GM23248 (cell line): ENCODE measurements around the gene IL17REL. TPM values are rescaled to one million over a fixed set of nuclear protein-coding genes. Genes with fewer than 3 reads are reported as not detected.

Experiments used
- DNase-seq: peaks from one replicate; pipeline ENCODE4 v3.0.0-alpha.2; 2015
- H2AFZ ChIP-seq: fragments of 200-600 bp; sonication (generic); 2 replicates; pipeline ENCODE4 v1.6.1; 2016; ENCODE audit warnings: antibody characterized with exemption
- H3F3A ChIP-seq: fragments of 200-600 bp; sonication (generic); 2 replicates; pipeline ENCODE4 v1.6.1; 2016; ENCODE audit warnings: mild to moderate bottlenecking, antibody characterized with exemption, mixed run types; ENCODE audit not compliant: insufficient read depth
- H3K27ac ChIP-seq: fragments of 200-600 bp; sonication (generic); 2 replicates; pipeline ENCODE4 v1.5.1; 2016; ENCODE audit warnings: mild to moderate bottlenecking
- H3K27me3 ChIP-seq: fragments of 200-600 bp; sonication (generic); replicated peaks from 2 replicates; pipeline ENCODE4 v1.6.1; 2016; ENCODE audit warnings: mild to moderate bottlenecking; ENCODE audit not compliant: insufficient read depth
- H3K36me3 ChIP-seq: fragments of 200-600 bp; sonication (generic); 2 replicates; pipeline ENCODE4 v1.6.1; 2016; ENCODE audit warnings: low read depth, mild to moderate bottlenecking
- H3K4me1 ChIP-seq: fragments of 200-600 bp; sonication (generic); 2 replicates; pipeline ENCODE4 v1.6.1; 2016; ENCODE audit warnings: mild to moderate bottlenecking; ENCODE audit not compliant: insufficient read depth
- H3K4me2 ChIP-seq: fragments of 200-600 bp; sonication (generic); one replicate; pipeline ENCODE4 v1.6.1; 2016; ENCODE audit warnings: mild to moderate bottlenecking; ENCODE audit not compliant: unreplicated experiment
- H3K4me3 ChIP-seq: fragments of 200-600 bp; sonication (generic); 2 replicates; pipeline ENCODE4 v1.5.1; 2016; ENCODE audit warnings: mild to moderate bottlenecking
- H3K79me2 ChIP-seq: fragments of 200-600 bp; sonication (generic); 2 replicates; pipeline ENCODE4 v1.6.1; 2016; ENCODE audit warnings: mild to moderate bottlenecking; ENCODE audit not compliant: insufficient read depth
- H3K9ac ChIP-seq: fragments of 200-600 bp; sonication (generic); 2 replicates; pipeline ENCODE4 v1.6.1; 2016; ENCODE audit warnings: mild to moderate bottlenecking
- H3K9me2 ChIP-seq: fragments of 200-600 bp; sonication (generic); 2 replicates; pipeline ENCODE4 v1.6.1; 2016; ENCODE audit warnings: mixed run types, mild to moderate bottlenecking, moderate library complexity; ENCODE audit not compliant: insufficient read depth
- H3K9me3 ChIP-seq: fragments of 200-600 bp; sonication (generic); one replicate; pipeline ENCODE4 v1.6.1; 2017; ENCODE audit warnings: low read depth
- H4K20me1 ChIP-seq: fragments of 200-600 bp; sonication (generic); 2 replicates; pipeline ENCODE4 v1.6.0; 2016; ENCODE audit not compliant: insufficient read depth
- EZH2 ChIP-seq: fragments of 200-600 bp; sonication (generic); IDR thresholded peaks from 2 replicates; pipeline ENCODE4 v1.6.1; 2018; ENCODE audit warnings: antibody characterized with exemption, mild to moderate bottlenecking; ENCODE audit not compliant: insufficient read depth, poor library complexity, severe bottlenecking
- EZH2phosphoT487 ChIP-seq: fragments of 200-600 bp; sonication (generic); IDR thresholded peaks from 2 replicates; pipeline ENCODE4 v1.6.1; 2018; ENCODE audit warnings: antibody characterized with exemption, moderate library complexity, mild to moderate bottlenecking, low read depth; ENCODE audit not compliant: insufficient read depth
- WGBS, 2 experiments: methylation state at CpG; one replicate each; pipeline ENCODE4 v1.1.6; 2015 to 2017; ENCODE audit warnings: low lambda C conversion rate in 2 of 2, low coverage in 1 of 2; ENCODE audit errors: missing lambda C conversion rate in 2 of 2; 5-methylcytosine and 5-hydroxymethylcytosine counted together
- in situ Hi-C: fragments of 300-500 bp; cut with MboI; formaldehyde crosslinking; loops from 2 replicates; pipeline ENCODE4 v1.15.0; 2020
- polyA plus RNA-seq: library from polyadenylated mRNA; unstranded; fragments of >200 nt; fragmentation: Nextera tagmentation; extraction: Ambion mirVana; gene quantifications from 2 replicates; pipeline ENCODE4 v1.2.1, GENCODE V29; 2016
- total RNA-seq: library from RNA; depleted of rRNA; stranded (reverse); fragments of >200 nt; shearing (Covaris generic); gene quantifications from 2 replicates; pipeline ENCODE4 v1.2.3, GENCODE V29; 2014

Gene IL17REL
- total and polyA plus RNA-seq, 2 experiments from 2014 or later: not detected

DNA sequence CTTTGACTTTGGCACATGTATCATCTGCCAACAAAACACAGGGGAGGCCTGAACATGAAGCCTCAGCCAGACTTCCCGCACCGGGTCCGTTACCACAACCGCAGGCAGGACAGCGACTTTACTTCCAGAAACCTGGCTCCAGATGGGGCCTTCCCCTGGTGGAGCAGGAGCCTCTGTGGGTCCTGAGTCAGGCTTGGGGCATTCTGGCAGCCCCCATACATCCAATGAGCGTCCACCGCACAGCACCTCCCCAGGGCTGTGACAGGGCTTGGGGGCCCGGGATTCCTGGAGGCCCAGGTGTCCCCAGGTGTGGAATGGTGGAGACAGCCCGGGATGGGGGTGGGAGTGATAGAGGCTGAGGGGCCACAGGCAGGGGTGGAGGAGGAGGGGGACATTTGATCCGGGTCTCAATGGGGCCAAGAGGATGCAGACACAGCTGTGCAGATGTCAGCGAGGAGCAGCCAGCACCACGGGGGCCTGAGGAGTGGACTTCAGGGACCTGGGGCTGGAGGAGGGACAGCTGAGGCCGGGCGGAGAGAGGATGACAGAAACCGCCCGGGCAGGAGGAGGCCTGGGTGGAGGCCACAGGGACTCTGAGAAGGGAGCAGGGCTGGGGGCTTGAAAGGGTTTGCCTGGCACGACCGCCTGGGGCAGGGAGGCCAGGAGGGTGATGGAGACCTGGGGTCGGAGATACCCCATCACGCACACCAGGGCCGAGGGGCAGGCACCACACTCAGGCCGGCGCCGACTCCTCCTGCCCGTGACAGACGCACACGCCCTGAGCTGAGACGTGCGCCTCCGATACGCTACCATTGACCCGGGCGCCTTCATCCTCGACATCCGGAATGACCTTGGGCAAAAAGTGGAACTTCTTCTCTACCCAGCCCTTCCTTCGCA lies 37.0 kb upstream of the IL17REL start:
- Histone ChIP-seq H3K36me3 (no peaks in the 10 kb centered on the region), H3K4me2 (no peak overlapping the region), H3K27ac (no peak overlapping the region), H3K9me3 (no peaks in the 10 kb centered on the region), H2AFZ (no peak overlapping the region), H3F3A (no peaks in the 10 kb centered on the region), H3K9ac (no peak overlapping the region), H3K9me2 (no peaks in the 10 kb centered on the region), H4K20me1 (no peaks in the 10 kb centered on the region), H3K27me3 (no peaks in the 10 kb centered on the region), H3K4me1 (no peaks in the 10 kb centered on the region), H3K4me3 (no peak overlapping the region), H3K79me2 (no peaks in the 10 kb centered on the region)
- 65 to 66% methylated on average over 30 to 36 of the region's 36 CpGs for WGBS, 2 experiments
- DNase-seq: no peak
- in situ Hi-C loops: no loop called here
- no peak for TF ChIP-seq EZH2
- no peak for TF ChIP-seq EZH2phosphoT487

DNA sequence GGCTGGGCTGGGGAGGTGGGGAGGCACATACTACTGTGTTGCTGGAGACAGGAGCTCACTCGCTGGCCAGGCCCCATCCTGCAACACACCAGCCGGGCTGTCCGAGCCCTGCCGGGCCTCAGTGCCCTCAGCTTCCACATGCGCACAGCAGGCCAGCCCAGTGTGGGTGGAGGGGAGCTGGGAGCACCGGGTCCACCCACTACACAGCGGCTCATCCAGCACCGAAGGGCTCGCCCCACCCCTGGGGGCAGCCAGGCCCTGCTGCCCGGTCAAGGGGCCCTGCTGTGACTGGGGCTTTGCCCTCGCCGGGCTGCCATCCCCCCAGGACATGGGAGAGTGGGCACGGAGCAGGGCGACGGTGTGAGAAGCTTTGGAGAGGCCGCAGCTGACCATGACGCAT lies 36.3 kb upstream of the IL17REL start:
- 69 to 70% methylated on average over 17 of the region's 17 CpGs for whole genome bisulfite sequencing, 2 experiments
- 0 out of 2 replicates have a peak, but pooled peaks cover 4% of the 10 kb centered on the region for H3K27me3 ChIP-seq
- no peaks in the 10 kb centered on the region for H3K36me3 ChIP-seq
- H3K9me3 ChIP-seq: no peaks in the 10 kb centered on the region
- no peaks in the 10 kb centered on the region for H4K20me1 ChIP-seq
- no peaks in the 10 kb centered on the region for H3K4me1 ChIP-seq
- no peaks in the 10 kb centered on the region for H3K79me2 ChIP-seq
- H3K4me2 ChIP-seq: no peak overlapping the region
- in situ Hi-C loops: no loop called here
- H3K9ac ChIP-seq: no peak overlapping the region
- H3F3A ChIP-seq: no peaks in the 10 kb centered on the region
- no peak overlapping the region for H2AFZ ChIP-seq
- no peak overlapping the region for H3K4me3 ChIP-seq
- TF ChIP-seq EZH2 (no peak), EZH2phosphoT487 (no peak)
- no peak for DNase-seq
- H3K9me2 ChIP-seq: no peaks in the 10 kb centered on the region
- no peak overlapping the region for H3K27ac ChIP-seq

DNA sequence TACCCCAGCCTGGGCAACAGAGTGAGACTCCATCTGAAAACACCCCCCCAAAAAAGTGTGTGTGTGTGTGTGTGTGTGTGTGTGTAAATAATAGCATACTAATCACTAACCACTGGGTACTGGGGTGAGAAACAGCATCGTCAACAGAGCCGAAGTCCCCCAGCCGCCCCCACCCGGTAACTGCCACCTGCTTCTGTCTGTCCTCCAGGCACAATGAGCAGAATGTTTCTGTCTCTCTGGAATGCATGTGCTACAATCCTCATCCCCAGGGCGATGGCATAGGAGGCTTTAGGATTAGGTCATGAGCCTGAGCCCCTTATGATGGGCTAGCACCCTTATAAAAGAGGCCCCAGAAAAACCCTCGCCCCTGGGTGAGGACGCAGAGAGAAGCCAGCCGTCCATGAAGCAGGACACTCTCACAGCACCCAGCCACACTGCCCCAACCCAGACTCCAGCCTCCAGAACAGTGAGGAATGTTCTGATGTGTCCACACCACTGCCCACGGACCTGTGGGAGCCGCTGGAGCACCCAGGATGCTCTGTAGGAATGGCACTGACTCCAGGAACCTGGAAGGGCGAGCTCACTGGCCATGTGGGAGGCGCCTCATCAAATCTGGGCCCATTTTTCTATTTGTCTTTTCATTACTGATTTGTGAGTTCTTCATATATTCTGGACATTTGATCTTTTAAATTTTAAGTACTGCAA lies 35.6 kb upstream of the IL17REL start:
- Histone ChIP-seq H3K36me3 (no peaks in the 10 kb centered on the region), H3F3A (no peaks in the 10 kb centered on the region), H3K27ac (no peak overlapping the region), H3K4me2 (no peak overlapping the region), H3K9me3 (no peaks in the 10 kb centered on the region), H3K27me3 (0 out of 2 replicates have a peak, but pooled peaks cover 4% of the 10 kb centered on the region), H2AFZ (no peak overlapping the region), H4K20me1 (no peaks in the 10 kb centered on the region), H3K9ac (no peak overlapping the region), H3K4me1 (no peaks in the 10 kb centered on the region), H3K4me3 (no peak overlapping the region), H3K9me2 (no peaks in the 10 kb centered on the region), H3K79me2 (no peaks in the 10 kb centered on the region)
- TF ChIP-seq EZH2phosphoT487 (no peak), EZH2 (no peak)
- no peak for DNase-seq
- in situ Hi-C loops: no loop called here
- WGBS, 2 experiments: 51 to 57% methylated on average over 12 of the region's 12 CpGs

DNA sequence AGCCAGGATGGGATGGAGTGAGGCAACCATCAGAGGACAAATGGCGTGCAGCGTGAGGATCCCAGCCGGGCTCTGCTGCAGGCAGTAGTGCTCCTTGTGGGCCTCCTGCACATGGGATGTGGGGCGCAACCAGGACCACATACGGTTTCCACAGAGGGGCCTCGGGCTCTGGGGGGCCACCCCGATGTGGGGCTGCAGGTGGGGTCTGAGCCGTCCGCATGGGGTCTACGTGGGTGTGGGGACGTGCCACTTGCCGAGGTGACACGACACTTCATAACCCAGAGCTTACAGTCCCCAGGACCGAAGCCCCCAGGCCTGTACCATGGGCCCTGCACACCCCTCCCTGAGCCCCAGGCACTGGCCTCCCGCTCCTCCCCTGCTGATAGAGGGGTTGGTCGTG lies 34.8 kb upstream of the IL17REL start:
- H3K27ac ChIP-seq: no peak overlapping the region
- H3F3A ChIP-seq: no peaks in the 10 kb centered on the region
- TF ChIP-seq EZH2 (no peak), EZH2phosphoT487 (no peak)
- no peaks in the 10 kb centered on the region for H3K9me3 ChIP-seq
- no peaks in the 10 kb centered on the region for H3K79me2 ChIP-seq
- no peak overlapping the region for H3K4me3 ChIP-seq
- DNase-seq: no peak
- H4K20me1 ChIP-seq: no peaks in the 10 kb centered on the region
- H3K9ac ChIP-seq: no peak overlapping the region
- H3K4me2 ChIP-seq: no peak overlapping the region
- in situ Hi-C loops: no loop called here
- no peaks in the 10 kb centered on the region for H3K36me3 ChIP-seq
- 0 out of 2 replicates have a peak, but pooled peaks cover 4% of the 10 kb centered on the region for H3K27me3 ChIP-seq
- H3K4me1 ChIP-seq: no peaks in the 10 kb centered on the region
- 69 to 76% methylated on average over 12 to 15 of the region's 16 CpGs for WGBS, 2 experiments
- no peak overlapping the region for H2AFZ ChIP-seq
- H3K9me2 ChIP-seq: no peaks in the 10 kb centered on the region
